ENCODE measurements around the gene AMIGO2.

AMIGO2 gene

GRCh38 chr12:47080725-47081502 is 1.2 kb upstream of the AMIGO2 start:
- no peak overlapping the region for H2AK5ac ChIP-seq (ENCODE audit: low read length)
- H2BK120ac ChIP-seq (ENCODE audit: insufficient read depth, low read length, poor library complexity) = peak overlapping the region; percentile 2
- WGBS (ENCODE audit: extremely low coverage, insufficient coverage, insufficient read length) = no CpG with 5 or more reads among the region's 26 CpGs
- no peak overlapping the region for H4K91ac ChIP-seq (ENCODE audit: low read depth, low read length)
- no peak overlapping the region for H3K27ac ChIP-seq (ENCODE audit: low read depth, low read length)
- H3K36me3 ChIP-seq (ENCODE audit: control insufficient read depth in 1 of 2, insufficient read depth in 2 of 2, low read length in 2 of 2) = peaks cover 0 to 6% of the 10 kb centered on the region in 2 experiments
- H3K4me3 ChIP-seq (ENCODE audit: low read depth, low read length) = peak overlapping the region; percentile 55
- DNase-seq = peak; percentile 59 to 76
- no peak overlapping the region for H3K18ac ChIP-seq (ENCODE audit: low read length)
- H2BK5ac ChIP-seq (ENCODE audit: low read depth, low read length, poor library complexity) = no peak overlapping the region
- H2BK12ac ChIP-seq (ENCODE audit: low read length) = no peak overlapping the region
- H3K23ac ChIP-seq (ENCODE audit: low read length) = no peak overlapping the region
- H3K4ac ChIP-seq (ENCODE audit: low read depth, low read length) = no peak overlapping the region
- no peak overlapping the region for H3K9ac ChIP-seq (ENCODE audit: low read length)
- H2AFZ ChIP-seq (ENCODE audit: insufficient read depth, low read length, poor library complexity) = no peak overlapping the region
- no peaks in the 10 kb centered on the region for H3K27me3 ChIP-seq (ENCODE audit: insufficient read depth, low read length)
- H3K9me3 ChIP-seq (ENCODE audit: insufficient read depth, low read depth, low read length) = no peaks in the 10 kb centered on the region
- H3K79me2 ChIP-seq (ENCODE audit: control insufficient read depth, insufficient read depth, low read length, poor library complexity) = peaks cover 4% of the 10 kb centered on the region
- no peak overlapping the region for H4K12ac ChIP-seq (ENCODE audit: low read depth, low read length)
- peaks cover 10 to 13% of the 10 kb centered on the region in 2 experiments for H3K4me1 ChIP-seq (ENCODE audit: control insufficient read depth in 1 of 2, insufficient read depth in 2 of 2, low read length in 2 of 2)
- H4K8ac ChIP-seq (ENCODE audit: low read depth, low read length) = peak overlapping the region; percentile 5
- peaks cover 26% of the 10 kb centered on the region for H3K79me1 ChIP-seq (ENCODE audit: low read length)
- no peak overlapping the region for H3K14ac ChIP-seq (ENCODE audit: low read length)
- H3K4me2 ChIP-seq (ENCODE audit: low read length) = peak overlapping the region; percentile 80

- Histone ChIP-seq H3K79me1 (ENCODE audit: low read length) (peaks cover 26% of the 10 kb centered on the region), H4K8ac (ENCODE audit: low read depth, low read length) (peak overlapping the region; percentile 90), H3K27me3 (ENCODE audit: insufficient read depth, low read length) (no peaks in the 10 kb centered on the region), H2BK5ac (ENCODE audit: low read depth, low read length, poor library complexity) (peak overlapping the region; percentile 67), H3K4me3 (ENCODE audit: low read depth, low read length) (peak overlapping the region; percentile 80), H3K36me3 (ENCODE audit: control insufficient read depth in 1 of 2, insufficient read depth in 2 of 2, low read length in 2 of 2) (peaks cover 0 to 6% of the 10 kb centered on the region in 2 experiments), H4K91ac (ENCODE audit: low read depth, low read length) (peak overlapping the region; percentile 87), H3K79me2 (ENCODE audit: control insufficient read depth, insufficient read depth, low read length, poor library complexity) (peaks cover 4% of the 10 kb centered on the region), H3K27ac (ENCODE audit: low read depth, low read length) (peak overlapping the region; percentile 29), H3K23ac (ENCODE audit: low read length) (no peak overlapping the region), H2AFZ (ENCODE audit: insufficient read depth, low read length, poor library complexity) (peak overlapping the region; percentile 51), H2AK5ac (ENCODE audit: low read length) (peak overlapping the region; percentile 12), H4K12ac (ENCODE audit: low read depth, low read length) (peak overlapping the region; percentile 52), H3K14ac (ENCODE audit: low read length) (peak overlapping the region; percentile 79), H3K4me2 (ENCODE audit: low read length) (peak overlapping the region; percentile 80), H2BK12ac (ENCODE audit: low read length) (peak overlapping the region; percentile 94), H3K9ac (ENCODE audit: low read length) (peak overlapping the region; percentile 18), H2BK120ac (ENCODE audit: insufficient read depth, low read length, poor library complexity) (peak overlapping the region; percentile 90), H3K4ac (ENCODE audit: low read depth, low read length) (peak overlapping the region; percentile 4), H3K4me1 (ENCODE audit: control insufficient read depth in 1 of 2, insufficient read depth in 2 of 2, low read length in 2 of 2) (peaks cover 10 to 13% of the 10 kb centered on the region in 2 experiments), H3K18ac (ENCODE audit: low read length) (peak overlapping the region; percentile 97), H3K9me3 (ENCODE audit: insufficient read depth, low read depth, low read length) (no peaks in the 10 kb centered on the region)
- no CpG with 5 or more reads among the region's 49 CpGs for WGBS (ENCODE audit: extremely low coverage, insufficient coverage, insufficient read length)
- peak; percentile 68 to 73 for DNase-seq
These were observed 394 bp upstream of the AMIGO2 start for GRCh38 chr12:47079981-47080724.

GRCh38 chr12:47078733-47079467 is 859 bp downstream of the AMIGO2 start:
- Histone ChIP-seq H3K79me2 (ENCODE audit: control insufficient read depth, insufficient read depth, low read length, poor library complexity) (peaks cover 4% of the 10 kb centered on the region), H3K4me3 (ENCODE audit: low read depth, low read length) (peak overlapping the region; percentile 80), H3K14ac (ENCODE audit: low read length) (peak overlapping the region; percentile 28), H2AFZ (ENCODE audit: insufficient read depth, low read length, poor library complexity) (peak overlapping the region; percentile 79), H3K4ac (ENCODE audit: low read depth, low read length) (no peak overlapping the region), H2BK120ac (ENCODE audit: insufficient read depth, low read length, poor library complexity) (no peak overlapping the region), H2AK5ac (ENCODE audit: low read length) (no peak overlapping the region), H3K9ac (ENCODE audit: low read length) (no peak overlapping the region), H3K23ac (ENCODE audit: low read length) (no peak overlapping the region), H2BK5ac (ENCODE audit: low read depth, low read length, poor library complexity) (no peak overlapping the region), H3K27ac (ENCODE audit: low read depth, low read length) (no peak overlapping the region), H4K12ac (ENCODE audit: low read depth, low read length) (no peak overlapping the region), H3K4me1 (ENCODE audit: control insufficient read depth in 1 of 2, insufficient read depth in 2 of 2, low read length in 2 of 2) (peaks cover 7 to 10% of the 10 kb centered on the region in 2 experiments), H3K9me3 (ENCODE audit: insufficient read depth, low read depth, low read length) (no peaks in the 10 kb centered on the region), H4K91ac (ENCODE audit: low read depth, low read length) (no peak overlapping the region), H3K27me3 (ENCODE audit: insufficient read depth, low read length) (no peaks in the 10 kb centered on the region), H3K36me3 (ENCODE audit: control insufficient read depth in 1 of 2, insufficient read depth in 2 of 2, low read length in 2 of 2) (peaks cover 0 to 6% of the 10 kb centered on the region in 2 experiments), H3K18ac (ENCODE audit: low read length) (no peak overlapping the region), H4K8ac (ENCODE audit: low read depth, low read length) (no peak overlapping the region), H2BK12ac (ENCODE audit: low read length) (no peak overlapping the region), H3K4me2 (ENCODE audit: low read length) (peak overlapping the region; percentile 80), H3K79me1 (ENCODE audit: low read length) (peaks cover 18% of the 10 kb centered on the region)
- WGBS (ENCODE audit: extremely low coverage, insufficient coverage, insufficient read length) = no CpG with 5 or more reads among the region's 17 CpGs
- no peak for DNase-seq

GRCh38 chr12:47078086-47078395 is 1.7 kb downstream of the AMIGO2 start:
- no peaks in the 10 kb centered on the region for H3K27me3 ChIP-seq (ENCODE audit: insufficient read depth, low read length)
- no peak overlapping the region for H3K4ac ChIP-seq (ENCODE audit: low read depth, low read length)
- no peak overlapping the region for H3K27ac ChIP-seq (ENCODE audit: low read depth, low read length)
- H4K91ac ChIP-seq (ENCODE audit: low read depth, low read length) = no peak overlapping the region
- H2AFZ ChIP-seq (ENCODE audit: insufficient read depth, low read length, poor library complexity) = no peak overlapping the region
- H2BK120ac ChIP-seq (ENCODE audit: insufficient read depth, low read length, poor library complexity) = no peak overlapping the region
- H3K4me3 ChIP-seq (ENCODE audit: low read depth, low read length) = no peak overlapping the region
- H3K14ac ChIP-seq (ENCODE audit: low read length) = no peak overlapping the region
- no peak overlapping the region for H2BK12ac ChIP-seq (ENCODE audit: low read length)
- H2BK5ac ChIP-seq (ENCODE audit: low read depth, low read length, poor library complexity) = no peak overlapping the region
- no peak overlapping the region for H4K8ac ChIP-seq (ENCODE audit: low read depth, low read length)
- H3K36me3 ChIP-seq (ENCODE audit: control insufficient read depth in 1 of 2, insufficient read depth in 2 of 2, low read length in 2 of 2) = peaks cover 0 to 6% of the 10 kb centered on the region in 2 experiments
- H3K9me3 ChIP-seq (ENCODE audit: insufficient read depth, low read depth, low read length) = no peaks in the 10 kb centered on the region
- no peak overlapping the region for H2AK5ac ChIP-seq (ENCODE audit: low read length)
- peaks cover 4% of the 10 kb centered on the region for H3K79me2 ChIP-seq (ENCODE audit: control insufficient read depth, insufficient read depth, low read length, poor library complexity)
- H3K4me1 ChIP-seq (ENCODE audit: control insufficient read depth in 1 of 2, insufficient read depth in 2 of 2, low read length in 2 of 2) = peaks cover under 1 to 3% of the 10 kb centered on the region in 2 experiments
- no peak overlapping the region for H3K23ac ChIP-seq (ENCODE audit: low read length)
- H3K4me2 ChIP-seq (ENCODE audit: low read length) = no peak overlapping the region
- no peak overlapping the region for H3K9ac ChIP-seq (ENCODE audit: low read length)
- H3K18ac ChIP-seq (ENCODE audit: low read length) = peak overlapping the region; percentile 52
- DNase-seq = no peak
- WGBS (ENCODE audit: extremely low coverage, insufficient coverage, insufficient read length) = no CpG with 5 or more reads among the region's 8 CpGs
- no peak overlapping the region for H4K12ac ChIP-seq (ENCODE audit: low read depth, low read length)
- H3K79me1 ChIP-seq (ENCODE audit: low read length) = peaks cover 12% of the 10 kb centered on the region

Measured in trophoblast cell (in vitro differentiated cells and primary cell).